HuH-7.5 (cell line): Measurements from ENCODE around the gene SCAMP3.
"Not testable (repeated sequence)": the region's sequence is repeated elsewhere in the genome, so short reads cannot be mapped to it uniquely, and the experiment has no call there.

ENCODE experiments used
- DNase-seq: peaks from one replicate; pipeline ENCODE4 v3.0.0; 2011; ENCODE audit warnings: low spot score

Gene SCAMP3

GRCh38 chr1:155254714-155255242 is 7.4 kb downstream of the SCAMP3 start:
- DNase-seq = no peak

GRCh38 chr1:155254228-155254713 is 7.9 kb downstream of the SCAMP3 start:
- no peak for DNase-seq

GRCh38 chr1:155253797-155254196 is 8.4 kb downstream of the SCAMP3 start:
- DNase-seq = no peak

- DNase-seq = no peak
These were observed 9.0 kb downstream of the SCAMP3 start for GRCh38 chr1:155253208-155253607.

- no peak for DNase-seq
These were observed 10.6 kb downstream of the SCAMP3 start for GRCh38 chr1:155251566-155251965.

- peak; percentile 99 for DNase-seq
These were observed 11.3 kb downstream of the SCAMP3 start for GRCh38 chr1:155250633-155251449.

GRCh38 chr1:155250246-155250632 is 11.9 kb downstream of the SCAMP3 start:
- DNase-seq = no peak

- DNase-seq = no peak
These were observed 14.2 kb downstream of the SCAMP3 start for GRCh38 chr1:155247667-155248553.

- DNase-seq = not testable (repeated sequence)
These were observed 15.4 kb downstream of the SCAMP3 start for GRCh38 chr1:155246796-155247195.

GRCh38 chr1:155245163-155245524 is 17.0 kb downstream of the SCAMP3 start:
- DNase-seq = no peak

GRCh38 chr1:155244368-155245162 is 17.6 kb downstream of the SCAMP3 start:
- DNase-seq = peak; percentile 95

- no peak for DNase-seq
These were observed 19.3 kb downstream of the SCAMP3 start for GRCh38 chr1:155242805-155243358.

- DNase-seq = peak; percentile 2
These were observed 20.3 kb downstream of the SCAMP3 start for GRCh38 chr1:155241841-155242264.

- peak; percentile 81 for DNase-seq
These were observed 21.0 kb downstream of the SCAMP3 start for GRCh38 chr1:155241069-155241679.

- DNase-seq = no peak
These were observed 25.7 kb downstream of the SCAMP3 start for GRCh38 chr1:155236451-155236850.

GRCh38 chr1:155235375-155235774 is 26.8 kb downstream of the SCAMP3 start:
- not testable (repeated sequence) for DNase-seq

GRCh38 chr1:155233502-155233901 is 28.7 kb downstream of the SCAMP3 start:
- not testable (repeated sequence) for DNase-seq

- not testable (repeated sequence) for DNase-seq
These were observed 29.9 kb downstream of the SCAMP3 start for GRCh38 chr1:155232001-155232978.

GRCh38 chr1:155231302-155231701 is 30.9 kb downstream of the SCAMP3 start:
- not testable (repeated sequence) for DNase-seq

- no peak for DNase-seq
These were observed 34.1 kb downstream of the SCAMP3 start for GRCh38 chr1:155228096-155228427.
